K562 (cell line): ENCODE data around the gene TAF5L.

Experiments used
- CBX8 ChIP-seq: fragments of 200-600 bp; sonication (generic); IDR thresholded peaks from 2 replicates; pipeline ENCODE4 v1.6.1; 2012; ENCODE audit warnings: borderline replicate concordance, mixed run types, low read depth, mild to moderate bottlenecking, moderate library complexity, mixed read lengths, low read length, control low read depth, inconsistent platforms; ENCODE audit not compliant: poor library complexity, severe bottlenecking; ENCODE audit errors: extremely low read depth
- E2F3 ChIP-seq: fragments of 250-450 bp; sonication (Bioruptor Pico); IDR thresholded peaks from 2 replicates; pipeline ENCODE4 v1.4.0; 2020; ENCODE audit warnings: mild to moderate bottlenecking
- NR1H2 ChIP-seq: sonication (generic); formaldehyde crosslinking; IDR thresholded peaks from 2 replicates; pipeline ENCODE4 v1.4.0; 2020; ENCODE audit warnings: mild to moderate bottlenecking, missing genetic modification reagents
- PRPF4 ChIP-seq: fragments of 200-400 bp; formaldehyde crosslinking; IDR thresholded peaks from one replicate; pipeline ENCODE4 v1.6.1; 2017; ENCODE audit warnings: low read length, low read depth, mild to moderate bottlenecking; ENCODE audit not compliant: insufficient read depth, poor library complexity, severe bottlenecking
- TBL1XR1 ChIP-seq, 2 experiments: IDR thresholded peaks; 2 replicates each; pipeline ENCODE4 v1.6.1; 2012; ENCODE audit warnings: improper control_type of control experiment in 2 of 2, low read length in 2 of 2, mild to moderate bottlenecking in 1 of 2
- ZNF184 ChIP-seq: sonication (generic); formaldehyde crosslinking; IDR thresholded peaks from 2 replicates; pipeline ENCODE4 v1.5.0; 2020; ENCODE audit warnings: missing genetic modification reagents
- ZNF507 ChIP-seq: conservative IDR thresholded peaks from 2 replicates; pipeline ENCODE4 v1.6.1; 2017; ENCODE audit warnings: missing genetic modification characterization, missing compliant biosample characterization
- ZNF740 ChIP-seq, 3 experiments: fragments of 200-800 bp in 1 of 3; sonication (Bioruptor generic) in 1 of 3; sonication (generic) in 1 of 3; formaldehyde crosslinking in 1 of 3; IDR thresholded peaks; 2 replicates each; pipeline versions ENCODE4 v1.6.1 to v1.8.0; 2016 to 2022; ENCODE audit warnings: mild to moderate bottlenecking in 2 of 3, missing compliant biosample characterization in 2 of 3, missing genetic modification characterization in 2 of 3, missing genetic modification reagents in 1 of 3
- TF ChIP-seq, protein P1 (sequence below), 2 experiments: fragments of 450-650 bp; formaldehyde crosslinking in 1 of 2; IDR thresholded peaks; 2 replicates each; pipeline versions ENCODE4 v1.4.0 to v1.6.1; 2014 to 2020; ENCODE audit warnings: mild to moderate bottlenecking in 2 of 2, borderline replicate concordance in 1 of 2, low read depth in 1 of 2

DNA sequence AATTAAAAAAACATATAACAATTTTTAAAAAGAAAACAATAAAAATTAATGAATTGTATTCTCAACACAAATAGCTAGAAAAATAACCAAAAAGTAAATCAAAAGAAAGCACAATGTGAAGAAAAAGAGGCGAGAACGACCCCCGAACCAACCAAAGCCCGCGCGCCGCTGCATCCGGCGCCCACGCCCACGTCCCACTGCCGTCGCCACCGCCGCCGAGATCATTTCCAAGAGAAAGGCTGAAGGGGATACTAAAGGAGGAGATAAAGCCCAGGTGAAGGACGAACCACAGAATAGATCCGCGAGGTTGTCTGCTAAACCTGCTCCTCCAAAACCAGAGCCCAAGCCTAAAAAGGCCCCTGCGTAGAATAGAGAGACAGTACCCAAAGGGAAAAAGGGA, 55.6 kb downstream of the TAF5L start:
- TF ChIP-seq, protein P1, sequence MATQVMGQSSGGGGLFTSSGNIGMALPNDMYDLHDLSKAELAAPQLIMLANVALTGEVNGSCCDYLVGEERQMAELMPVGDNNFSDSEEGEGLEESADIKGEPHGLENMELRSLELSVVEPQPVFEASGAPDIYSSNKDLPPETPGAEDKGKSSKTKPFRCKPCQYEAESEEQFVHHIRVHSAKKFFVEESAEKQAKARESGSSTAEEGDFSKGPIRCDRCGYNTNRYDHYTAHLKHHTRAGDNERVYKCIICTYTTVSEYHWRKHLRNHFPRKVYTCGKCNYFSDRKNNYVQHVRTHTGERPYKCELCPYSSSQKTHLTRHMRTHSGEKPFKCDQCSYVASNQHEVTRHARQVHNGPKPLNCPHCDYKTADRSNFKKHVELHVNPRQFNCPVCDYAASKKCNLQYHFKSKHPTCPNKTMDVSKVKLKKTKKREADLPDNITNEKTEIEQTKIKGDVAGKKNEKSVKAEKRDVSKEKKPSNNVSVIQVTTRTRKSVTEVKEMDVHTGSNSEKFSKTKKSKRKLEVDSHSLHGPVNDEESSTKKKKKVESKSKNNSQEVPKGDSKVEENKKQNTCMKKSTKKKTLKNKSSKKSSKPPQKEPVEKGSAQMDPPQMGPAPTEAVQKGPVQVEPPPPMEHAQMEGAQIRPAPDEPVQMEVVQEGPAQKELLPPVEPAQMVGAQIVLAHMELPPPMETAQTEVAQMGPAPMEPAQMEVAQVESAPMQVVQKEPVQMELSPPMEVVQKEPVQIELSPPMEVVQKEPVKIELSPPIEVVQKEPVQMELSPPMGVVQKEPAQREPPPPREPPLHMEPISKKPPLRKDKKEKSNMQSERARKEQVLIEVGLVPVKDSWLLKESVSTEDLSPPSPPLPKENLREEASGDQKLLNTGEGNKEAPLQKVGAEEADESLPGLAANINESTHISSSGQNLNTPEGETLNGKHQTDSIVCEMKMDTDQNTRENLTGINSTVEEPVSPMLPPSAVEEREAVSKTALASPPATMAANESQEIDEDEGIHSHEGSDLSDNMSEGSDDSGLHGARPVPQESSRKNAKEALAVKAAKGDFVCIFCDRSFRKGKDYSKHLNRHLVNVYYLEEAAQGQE (IDR thresholded peaks at IDR 0.05; ENCODE audit: borderline replicate concordance) = no peak
- TF ChIP-seq, protein P1 (CRISPR knock-in tag; IDR thresholded peaks at IDR 0.05; ENCODE audit: low read depth) = no peak
- TF ChIP-seq NR1H2 (CRISPR knock-in tag) (no peak), TBL1XR1 (IDR thresholded peaks at IDR 0.05; ENCODE audit: low read length in 2 of 2) (no peak), ZNF507 (tag) (no peak), ZNF740 (CRISPR knock-in tag; IDR thresholded peaks at IDR 0.05) (no peak), ZNF740 (tag; IDR thresholded peaks at IDR 0.05) (no peak), E2F3 (CRISPR knock-in tag) (no peak), PRPF4 (no peak), CBX8 (no peak), ZNF184 (no peak)
